Activated T-cell treated with anti-CD3 and anti-CD28 coated beads for 24 hours (primary cell): ENCODE measurements around the gene HMG20B.
"Not testable (repeated sequence)": the region's sequence is repeated elsewhere in the genome, so short reads cannot be mapped to it uniquely, and the experiment has no call there.

ENCODE experiments used
- DNase-seq: peaks from one replicate; pipeline ENCODE4 v3.0.0-alpha.2; 2020; ENCODE audit warnings: low read depth

The HMG20B gene

GRCh38 chr19:3572855-3573161 is at the start of gene HMG20B:
Gene HMG20B, plus strand, starts transcription at chr19:3572944. Its CDS starts 366 bp downstream, at chr19:3573310.
- no peak for DNase-seq

- DNase-seq, result no peak
These were observed 49.2 kb upstream of the HMG20B start for GRCh38 chr19:3523361-3524077.

GRCh38 chr19:3524078-3524842 is 48.5 kb upstream of the HMG20B start:
- DNase-seq, result no peak

- DNase-seq, result no peak
These were observed 47.8 kb upstream of the HMG20B start for GRCh38 chr19:3524904-3525451.

- DNase-seq, result no peak
These were observed 46.1 kb upstream of the HMG20B start for GRCh38 chr19:3526507-3527237.

GRCh38 chr19:3527238-3527910 is 45.4 kb upstream of the HMG20B start:
- DNase-seq, result no peak

GRCh38 chr19:3528080-3528479 is 44.7 kb upstream of the HMG20B start:
- DNase-seq, result no peak

- no peak for DNase-seq
These were observed 44.1 kb upstream of the HMG20B start for GRCh38 chr19:3528539-3529211.

GRCh38 chr19:3529299-3529698 is 43.4 kb upstream of the HMG20B start:
- DNase-seq, result not testable (repeated sequence)

- no peak for DNase-seq
These were observed 42.4 kb upstream of the HMG20B start for GRCh38 chr19:3530389-3530788.

- no peak for DNase-seq
These were observed 41.0 kb upstream of the HMG20B start for GRCh38 chr19:3531716-3532115.

GRCh38 chr19:3532154-3532786 is 40.5 kb upstream of the HMG20B start:
- no peak for DNase-seq

- DNase-seq, result no peak
These were observed 39.7 kb upstream of the HMG20B start for GRCh38 chr19:3533033-3533432.

- DNase-seq, result no peak
These were observed 39.1 kb upstream of the HMG20B start for GRCh38 chr19:3533563-3534216.

- no peak for DNase-seq
These were observed 38.1 kb upstream of the HMG20B start for GRCh38 chr19:3534375-3535234.

GRCh38 chr19:3535235-3535535 is 37.6 kb upstream of the HMG20B start:
- DNase-seq, result no peak

GRCh38 chr19:3535563-3535965 is 37.2 kb upstream of the HMG20B start:
- DNase-seq, result no peak

GRCh38 chr19:3535981-3536380 is 36.8 kb upstream of the HMG20B start:
- no peak for DNase-seq

GRCh38 chr19:3536429-3537100 is 36.2 kb upstream of the HMG20B start:
- no peak for DNase-seq
